Activated CD4-positive, CD25-positive, alpha-beta regulatory T cell (primary cell): Measurements from ENCODE around the gene TMEM140.
A peak's percentile ranks its signal among the peaks of the same experiment; 100 is the strongest.
"Not testable (repeated sequence)": the region's sequence is repeated elsewhere in the genome, so short reads cannot be mapped to it uniquely, and the experiment has no call there.

Experiments used
- DNase-seq, 4 experiments: peaks; one replicate each; lab custom pipeline; 2025; lab: John Stamatoyannopoulos, UW

TMEM140 gene

DNA sequence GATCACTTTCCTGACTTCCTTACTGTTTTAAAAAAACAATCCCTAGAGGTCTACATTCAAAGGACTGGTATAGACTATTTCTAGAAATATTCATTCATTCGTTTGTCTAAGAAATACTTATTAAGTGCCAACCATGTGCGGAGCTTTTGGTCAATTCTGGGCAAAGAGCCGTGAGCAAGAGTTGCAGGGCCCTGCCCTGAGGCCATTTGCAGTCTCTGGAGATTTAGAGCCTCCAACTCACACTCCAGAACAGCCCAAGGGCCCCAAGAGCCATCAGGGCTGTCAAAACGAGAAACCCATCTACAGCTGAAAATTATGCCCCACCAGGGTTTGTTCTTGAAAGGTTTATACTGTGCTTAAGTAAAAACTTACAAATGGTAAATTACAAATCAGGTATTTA, 47.3 kb downstream of the TMEM140 start:
- DNase-seq = no peak

DNA sequence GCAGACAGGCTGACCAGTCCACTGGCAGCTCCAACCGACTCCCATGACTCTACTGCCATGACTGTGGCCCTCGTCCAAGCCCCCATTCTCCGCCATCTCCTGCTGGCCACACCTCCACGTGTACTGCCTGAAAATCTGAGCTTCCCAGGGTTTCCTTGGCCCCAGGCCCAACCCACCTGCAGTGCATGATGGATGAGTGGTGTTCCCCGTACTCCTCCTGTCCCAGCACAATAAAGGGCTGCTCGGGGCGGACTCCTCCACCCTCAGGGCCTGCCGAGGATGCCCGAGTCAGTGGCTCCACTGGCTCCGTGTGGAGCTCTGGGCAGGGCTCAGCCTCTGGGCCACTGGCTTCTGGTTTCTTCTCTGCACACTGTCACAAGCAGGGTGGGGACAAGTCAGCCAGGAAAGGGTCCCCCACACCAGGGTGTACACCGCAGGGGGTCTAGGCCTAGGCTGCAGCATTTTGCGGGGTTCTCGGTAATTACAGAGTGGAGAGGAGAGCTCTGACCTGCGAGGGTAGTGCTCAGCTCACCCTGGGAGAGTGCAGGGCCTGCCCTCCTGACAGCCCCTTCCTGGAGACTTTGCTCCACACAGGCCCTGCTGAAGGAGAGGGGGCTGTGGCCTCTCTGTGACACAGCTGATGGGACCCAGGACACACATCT, 48.2 kb downstream of the TMEM140 start:
- no peak for DNase-seq

- DNase-seq = no peak
Measured at GRCh38 chr7:135197343-135197742, 49.5 kb downstream of the TMEM140 start.

DNA sequence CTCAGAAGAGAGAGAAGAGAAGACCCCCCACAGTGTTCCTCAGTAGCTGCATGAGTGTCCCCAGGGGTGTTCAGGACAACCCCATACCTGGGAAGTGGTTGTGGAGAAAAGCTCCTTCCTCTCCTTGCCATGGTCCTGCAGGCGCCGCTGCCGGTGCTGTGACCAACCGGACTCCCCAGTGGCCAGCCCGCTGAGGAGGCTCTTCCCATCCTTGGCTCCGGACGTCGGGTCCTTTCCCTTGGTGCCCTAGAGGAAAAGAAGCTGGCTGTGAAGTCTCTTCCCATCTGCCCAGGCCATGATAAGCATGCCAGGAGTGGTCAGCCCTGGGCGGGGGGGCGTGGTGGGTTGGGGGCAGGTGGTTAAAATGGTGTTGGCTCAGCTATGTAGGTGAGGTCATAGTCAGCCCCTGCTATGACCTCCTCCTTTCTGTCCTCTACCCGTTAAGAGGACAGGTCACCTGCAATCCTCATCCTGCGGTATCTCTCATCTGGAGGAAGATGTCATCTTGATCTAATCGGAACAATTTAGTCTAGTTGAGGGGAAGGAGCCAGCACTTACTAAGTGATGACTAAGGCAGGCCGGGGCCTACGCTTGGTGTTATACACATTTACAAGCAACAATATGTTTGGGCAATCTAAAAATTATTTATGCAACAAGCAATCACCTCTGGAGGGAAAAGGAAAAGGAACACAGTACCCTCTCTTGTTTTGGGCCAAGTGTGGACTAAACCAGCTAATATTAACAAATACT, 50.2 kb downstream of the TMEM140 start:
- no peak for DNase-seq

DNA sequence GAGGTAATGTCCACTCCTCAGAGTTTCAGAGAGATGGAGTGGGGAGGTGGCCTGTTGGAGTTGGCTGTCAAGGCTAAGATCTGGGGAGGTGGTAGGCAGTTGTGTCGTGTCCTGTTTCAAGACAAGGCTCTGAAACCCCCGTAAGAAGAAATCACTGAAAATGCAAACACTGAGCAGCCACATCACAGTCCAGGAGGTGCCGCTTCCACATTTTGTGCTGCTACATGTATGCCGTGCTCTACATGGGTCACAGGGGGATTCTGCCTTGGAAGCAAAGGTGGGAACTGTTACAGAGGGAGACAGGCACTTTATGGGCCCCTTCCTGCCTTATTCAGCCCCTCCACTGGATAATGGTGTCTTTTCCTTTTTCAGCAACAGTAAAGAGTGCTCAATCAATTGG, 51.6 kb downstream of the TMEM140 start:
- DNase-seq = no peak

DNA sequence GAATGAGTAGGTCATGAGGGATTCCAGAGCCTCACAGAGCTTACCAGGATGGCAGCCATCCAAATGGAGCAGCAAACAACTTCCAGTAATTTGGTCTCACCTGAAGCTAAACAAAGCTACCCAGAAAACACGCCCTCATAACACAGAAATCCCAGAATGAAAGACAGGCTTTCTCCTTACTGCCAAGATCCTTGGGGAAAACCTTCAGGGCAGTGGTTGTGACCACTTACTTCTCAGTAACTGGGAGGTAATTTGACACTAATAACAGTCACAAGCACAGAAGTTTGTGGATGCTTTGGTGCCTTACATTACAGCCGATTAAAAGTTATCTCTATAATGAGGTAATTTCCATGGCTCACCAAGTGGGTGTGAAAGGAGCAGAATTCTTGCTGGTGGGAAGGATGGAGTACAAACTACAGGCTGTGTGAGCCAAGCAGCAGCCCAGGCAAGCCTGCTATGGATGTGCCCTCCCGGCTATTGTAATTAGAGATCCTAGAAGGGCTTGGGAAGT, 53.0 kb downstream of the TMEM140 start:
- DNase-seq = no peak

- DNase-seq = no peak
Measured at GRCh38 chr7:135201350-135201749, 53.5 kb downstream of the TMEM140 start.

DNA sequence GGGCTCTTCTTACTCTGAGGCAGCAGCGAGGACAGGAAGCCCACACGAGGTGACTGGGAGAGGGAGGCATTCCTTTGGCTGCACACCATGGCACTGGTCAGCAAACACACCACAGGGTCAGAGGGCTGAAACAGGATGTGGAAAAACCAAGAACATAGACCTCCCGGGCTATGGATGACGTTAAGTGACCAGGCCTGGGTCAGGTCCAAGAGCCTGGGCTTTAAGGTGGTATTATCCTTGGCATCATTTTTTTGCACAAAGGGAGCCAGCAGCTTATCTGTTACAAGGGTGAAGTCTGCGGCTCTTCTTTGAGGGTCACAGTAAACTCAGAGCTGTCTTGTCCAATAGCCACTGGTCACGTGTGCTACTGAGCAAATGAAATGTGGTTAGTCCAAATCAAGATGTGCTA, 56.5 kb downstream of the TMEM140 start:
- no peak for DNase-seq

DNA sequence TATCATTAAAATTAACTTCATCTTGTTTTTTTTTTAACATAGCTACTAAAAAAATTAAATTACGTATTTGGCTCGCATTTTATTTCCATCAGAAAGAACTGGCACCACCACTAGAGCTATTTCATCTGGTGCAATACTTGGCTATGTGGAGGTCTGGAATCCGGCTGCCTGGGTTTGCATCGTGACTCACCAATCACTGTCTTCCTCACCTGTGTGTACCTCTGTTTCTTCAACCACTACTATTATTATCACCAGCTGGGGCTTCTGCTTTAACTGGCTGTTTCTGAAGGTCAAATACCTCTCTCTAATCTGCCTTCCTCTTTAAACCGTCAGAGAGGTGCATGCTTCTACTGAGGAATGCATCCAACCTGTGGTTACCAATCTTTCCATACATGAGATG, 57.0 kb downstream of the TMEM140 start:
- DNase-seq = no peak

GRCh38 chr7:135205850-135206249, 58.0 kb downstream of the TMEM140 start:
- no peak for DNase-seq

- no peak for DNase-seq
Measured at GRCh38 chr7:135206941-135207391, 59.1 kb downstream of the TMEM140 start.

- no peak for DNase-seq
Measured at GRCh38 chr7:135207406-135208101, 59.7 kb downstream of the TMEM140 start.

DNA sequence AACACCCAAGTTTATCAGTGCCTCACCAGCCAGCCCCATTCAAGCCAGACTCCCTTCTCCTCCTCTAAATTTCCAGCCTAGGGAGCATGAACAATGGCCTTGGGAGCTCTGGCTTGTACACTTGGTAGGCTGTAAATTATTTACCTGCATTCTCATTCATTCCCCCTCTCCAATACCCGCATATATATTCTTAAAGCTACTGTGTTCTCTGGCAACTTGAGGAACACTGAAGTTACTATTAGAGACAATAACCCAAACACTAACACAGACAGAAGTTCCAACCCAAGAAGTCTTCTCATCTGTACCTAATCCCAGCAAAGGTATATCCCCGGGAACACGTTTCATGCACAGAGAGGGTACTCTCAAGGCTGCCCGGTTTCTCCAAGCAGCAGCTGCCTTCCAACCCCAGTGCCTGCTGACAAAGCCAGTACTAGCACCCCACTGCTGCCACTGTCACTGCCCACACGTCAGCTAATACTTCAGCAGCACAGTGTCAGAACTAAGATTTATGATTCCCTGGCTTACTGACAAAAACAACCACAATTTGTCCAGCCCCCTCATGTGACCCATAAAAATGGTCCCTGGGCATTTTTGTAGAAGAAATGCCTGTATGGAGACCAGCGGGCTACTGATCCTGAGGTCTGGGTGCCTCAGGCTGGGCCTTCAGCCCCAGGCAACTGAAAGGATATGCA, 60.4 kb downstream of the TMEM140 start:
- no peak for DNase-seq

DNA sequence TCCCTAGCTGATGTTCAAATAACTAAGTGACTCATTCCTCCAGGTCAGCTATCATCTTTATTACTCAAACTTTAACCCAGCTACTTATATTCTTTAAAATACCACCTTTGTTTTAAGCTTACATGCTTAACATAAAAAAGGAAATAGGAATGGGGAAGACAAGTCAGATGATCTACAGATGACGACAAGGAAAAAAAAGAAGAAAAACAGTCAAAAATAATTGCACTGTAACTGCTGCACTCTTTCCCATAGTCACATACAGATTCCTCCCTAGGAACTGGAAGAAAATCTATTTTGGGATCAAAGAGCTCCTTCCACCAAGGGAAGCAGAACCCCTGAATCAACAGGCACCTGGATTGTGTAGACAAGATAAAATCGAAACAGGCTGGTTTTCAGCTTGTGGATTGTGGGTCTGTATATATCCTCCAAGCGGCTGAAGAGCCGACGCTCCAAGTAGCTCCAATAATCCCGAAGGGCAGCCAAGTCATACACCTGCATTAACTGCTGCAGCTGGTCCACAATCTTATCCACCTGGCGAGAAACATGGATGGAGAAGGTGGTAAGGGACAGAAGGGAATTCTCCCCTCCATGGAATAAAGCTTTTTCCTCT, 61.5 kb downstream of the TMEM140 start:
- DNase-seq = no peak

DNA sequence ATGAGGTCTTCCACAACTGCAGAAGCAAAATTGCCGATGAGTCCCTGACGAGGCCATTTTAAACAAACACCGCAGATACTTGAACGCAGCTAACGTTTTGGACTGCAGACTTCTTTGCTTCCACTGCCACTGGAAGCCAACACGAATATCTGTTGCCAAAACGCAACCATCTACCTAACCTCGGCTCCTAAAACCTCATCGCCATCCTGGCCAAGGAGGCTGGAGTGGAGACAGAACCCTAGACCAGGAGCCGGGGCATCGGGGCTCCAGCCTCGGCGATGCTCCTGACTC, 63.0 kb downstream of the TMEM140 start:
- no peak for DNase-seq

DNA sequence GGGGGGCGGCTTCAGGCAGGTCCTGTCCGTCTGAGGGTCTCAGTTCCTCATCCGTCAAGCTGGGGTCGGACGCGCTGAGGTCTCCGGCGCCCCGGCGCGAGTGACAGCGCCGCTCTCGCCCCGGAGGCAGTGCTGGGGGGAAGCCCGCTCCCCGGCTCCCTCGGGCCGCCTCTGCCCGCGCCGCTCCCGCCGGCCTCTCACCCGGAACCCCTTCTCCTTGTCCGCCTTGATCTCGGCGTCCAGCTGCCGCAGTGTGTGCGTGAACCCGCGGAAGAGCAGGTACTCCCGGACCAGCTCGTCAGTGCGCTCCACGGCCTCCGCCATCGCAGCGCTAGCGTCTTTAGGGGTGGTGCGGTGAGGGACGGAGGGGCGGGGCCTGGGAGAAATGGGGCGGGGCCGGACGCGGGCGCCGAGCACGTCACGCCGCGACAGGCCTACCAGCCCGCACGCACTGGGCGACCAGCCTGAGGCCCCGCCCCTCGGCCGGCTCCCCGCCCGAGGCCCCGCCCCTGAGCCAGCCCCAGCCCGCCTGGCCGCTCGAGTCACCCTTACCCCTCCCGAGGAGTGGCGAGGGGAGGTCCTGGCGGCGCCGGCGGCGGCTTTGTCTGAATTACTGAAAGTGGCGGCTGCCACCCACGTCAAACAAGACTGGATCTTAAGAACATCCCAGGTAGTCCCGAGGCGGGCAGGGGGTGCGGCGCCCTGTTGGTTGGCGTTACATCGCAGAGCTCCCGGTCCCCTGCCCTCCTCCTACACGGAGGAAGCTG, 63.5 kb downstream of the TMEM140 start, which contains the start of gene WDR91:
WDR91 (minus strand) TSS at position 348 of the 767 bp plus-strand sequence; CDS start at position 324, 24 bp downstream.
- DNase-seq = peak; percentile 91 to 97 (median 95)

DNA sequence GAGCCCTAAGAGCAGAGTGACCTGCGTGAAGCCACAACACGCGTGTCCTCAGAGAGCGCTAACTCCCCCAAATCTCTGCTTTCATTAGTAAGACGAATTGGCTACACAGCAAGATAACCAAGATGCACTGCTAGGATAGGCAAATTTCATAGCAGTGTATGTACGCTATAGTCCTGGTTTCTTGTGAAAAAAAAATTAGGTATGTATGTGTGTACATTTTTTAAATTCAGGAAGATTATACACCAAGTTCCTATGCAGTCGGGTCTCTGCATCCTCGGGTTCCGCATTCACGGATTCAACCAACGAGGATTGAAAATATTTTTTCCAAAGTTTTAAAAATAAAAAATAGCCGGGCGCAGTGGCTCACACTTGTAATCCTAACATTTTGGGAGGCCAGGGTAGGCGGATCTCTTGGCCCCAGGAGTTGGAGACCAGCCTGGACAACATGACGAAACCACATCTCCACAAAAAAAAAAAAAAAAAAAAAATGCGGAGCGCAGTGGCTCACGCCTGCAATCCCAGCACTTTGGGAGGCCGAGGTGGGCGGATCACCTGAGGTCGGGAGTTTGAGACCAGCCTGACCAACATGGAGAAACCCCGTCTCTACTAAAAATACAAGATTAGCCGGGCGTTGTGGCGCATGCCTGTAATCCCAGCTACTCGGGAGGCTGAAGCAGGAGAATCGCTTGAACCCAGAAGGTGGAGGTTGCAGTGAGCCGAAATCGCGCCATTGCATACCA, 64.2 kb downstream of the TMEM140 start:
- DNase-seq = not testable (repeated sequence)

DNA sequence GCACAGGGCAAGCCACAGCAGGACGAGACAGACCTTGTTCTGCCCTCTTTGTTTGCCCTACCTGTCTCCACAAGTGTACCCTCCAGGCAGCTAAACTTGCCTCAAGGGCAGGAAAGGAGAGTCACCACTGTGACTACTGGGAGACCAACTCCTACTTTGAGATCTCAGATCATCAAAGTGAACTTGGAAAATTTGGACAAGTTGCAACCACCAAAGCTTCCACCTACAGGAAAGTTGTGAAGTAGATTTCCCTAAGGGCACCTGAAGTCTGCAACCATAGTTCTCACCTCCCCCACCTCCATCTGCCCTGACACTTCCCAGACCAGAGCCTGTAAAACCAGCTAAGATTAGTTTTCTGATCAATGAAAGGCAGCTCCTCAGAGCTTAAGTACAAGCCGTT, 66.0 kb downstream of the TMEM140 start:
- no peak for DNase-seq

DNA sequence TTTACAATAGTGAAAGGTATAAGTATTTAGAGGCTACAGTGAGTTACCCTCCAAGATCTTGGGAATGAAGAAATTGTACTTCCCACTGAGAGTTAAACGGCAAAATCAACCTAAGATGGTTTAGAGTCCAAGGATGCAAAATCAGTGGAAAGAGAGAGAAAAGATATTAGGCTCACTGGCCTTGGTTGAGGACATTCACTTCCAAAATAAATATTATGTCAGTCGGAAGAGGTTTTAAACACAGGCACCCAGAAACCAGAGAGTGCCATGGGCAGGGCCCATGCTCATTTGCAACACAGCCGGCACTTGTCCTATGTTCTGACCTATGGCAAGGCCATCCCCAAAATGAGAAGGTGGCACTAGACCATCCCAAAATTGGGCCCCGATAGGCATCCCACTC, 67.3 kb downstream of the TMEM140 start:
- no peak for DNase-seq

DNA sequence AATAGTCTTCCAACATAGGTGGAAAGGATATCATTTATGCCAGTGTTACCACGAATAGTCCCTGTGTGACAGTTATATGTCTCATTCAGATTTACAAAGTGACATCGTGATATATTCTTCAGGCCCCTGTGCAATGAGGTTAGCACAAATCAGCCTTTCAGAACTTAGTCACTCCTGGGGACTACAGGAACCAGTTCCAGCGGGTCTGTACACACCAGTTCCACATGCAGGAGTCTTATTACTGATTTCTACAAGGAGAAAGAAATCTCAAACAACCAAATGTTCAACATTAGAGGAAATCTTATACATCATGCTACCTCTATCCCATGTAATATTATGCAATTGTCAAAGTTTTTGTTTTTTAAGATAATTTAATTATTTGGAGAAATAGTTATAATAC, 67.8 kb downstream of the TMEM140 start:
- no peak for DNase-seq
